Neuron (in vitro differentiated cells): Measurements from ENCODE around the gene CELA2A.
"Not testable (repeated sequence)": the region's sequence is repeated elsewhere in the genome, so short reads cannot be mapped to it uniquely, and the experiment has no call there.

Source experiments
- H2AFZ ChIP-seq: one replicate; pipeline ENCODE4 v1.6.1; 2013; ENCODE audit warnings: low read depth, mild to moderate bottlenecking, inconsistent platforms, low read length, moderate library complexity
- H3K27me3 ChIP-seq: one replicate; pipeline ENCODE4 v1.6.1; 2013; ENCODE audit warnings: low read length; ENCODE audit not compliant: insufficient read depth
- H3K36me3 ChIP-seq: one replicate; pipeline ENCODE4 v1.6.1; 2013; ENCODE audit warnings: low read length; ENCODE audit not compliant: insufficient read depth
- H3K4me1 ChIP-seq: one replicate; pipeline ENCODE4 v1.6.1; 2013; ENCODE audit warnings: low read length; ENCODE audit not compliant: insufficient read depth
- H3K4me3 ChIP-seq: 2 replicates; pipeline ENCODE4 v1.5.1; 2013; ENCODE audit warnings: mild to moderate bottlenecking, low read length, moderate library complexity
- H3K9me3 ChIP-seq: one replicate; pipeline ENCODE4 v1.6.1; 2013; ENCODE audit warnings: low read length

Gene CELA2A

DNA sequence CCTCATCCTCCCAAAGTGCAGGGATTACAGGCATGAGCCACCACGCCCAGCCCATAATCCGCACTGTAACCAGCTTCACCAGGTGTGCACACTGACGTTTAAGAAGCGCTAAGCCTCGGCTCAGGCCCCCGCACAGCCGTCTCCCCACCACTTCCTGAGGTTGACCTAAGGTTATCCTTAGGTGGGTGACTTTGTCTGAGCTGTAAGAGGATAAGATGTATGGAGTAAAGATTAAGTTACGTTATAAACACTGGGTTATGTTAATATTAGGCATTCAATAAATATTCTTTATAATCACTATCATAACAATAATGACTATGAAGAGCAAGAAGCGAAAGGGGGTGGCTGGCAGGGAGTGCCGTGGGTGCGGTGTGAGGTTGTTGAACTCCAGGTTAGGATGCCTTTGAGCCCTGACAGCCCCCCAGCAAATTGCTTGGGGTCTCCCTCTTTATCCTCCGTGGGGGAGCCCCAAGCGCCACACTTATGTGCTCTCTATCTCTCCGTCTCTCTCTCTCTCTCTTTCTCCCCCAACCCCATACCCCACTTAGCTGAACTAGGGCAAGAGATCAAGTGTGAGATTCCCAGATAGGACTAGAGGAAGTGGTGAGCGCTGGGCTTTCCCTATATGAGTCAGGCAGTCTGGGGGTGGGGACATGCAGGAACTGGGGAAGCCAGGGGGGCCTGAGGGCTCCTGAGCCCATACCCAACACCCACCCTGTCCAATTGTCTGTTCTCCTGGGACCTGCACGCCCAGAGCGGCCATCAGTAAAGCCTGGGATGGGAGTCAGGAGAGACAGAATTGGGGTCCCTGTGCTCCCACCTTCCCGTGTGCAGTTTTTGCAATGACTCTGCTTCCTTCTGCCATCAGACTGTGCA lies 39.2 kb upstream of the CELA2A start:
- Histone ChIP-seq H3K9me3 (peaks cover 6% of the 10 kb centered on the region), H3K36me3 (peaks cover 2% of the 10 kb centered on the region), H2AFZ (no peak overlapping the region), H3K27me3 (no peaks in the 10 kb centered on the region), H3K4me3 (no peak overlapping the region), H3K4me1 (no peaks in the 10 kb centered on the region)

DNA sequence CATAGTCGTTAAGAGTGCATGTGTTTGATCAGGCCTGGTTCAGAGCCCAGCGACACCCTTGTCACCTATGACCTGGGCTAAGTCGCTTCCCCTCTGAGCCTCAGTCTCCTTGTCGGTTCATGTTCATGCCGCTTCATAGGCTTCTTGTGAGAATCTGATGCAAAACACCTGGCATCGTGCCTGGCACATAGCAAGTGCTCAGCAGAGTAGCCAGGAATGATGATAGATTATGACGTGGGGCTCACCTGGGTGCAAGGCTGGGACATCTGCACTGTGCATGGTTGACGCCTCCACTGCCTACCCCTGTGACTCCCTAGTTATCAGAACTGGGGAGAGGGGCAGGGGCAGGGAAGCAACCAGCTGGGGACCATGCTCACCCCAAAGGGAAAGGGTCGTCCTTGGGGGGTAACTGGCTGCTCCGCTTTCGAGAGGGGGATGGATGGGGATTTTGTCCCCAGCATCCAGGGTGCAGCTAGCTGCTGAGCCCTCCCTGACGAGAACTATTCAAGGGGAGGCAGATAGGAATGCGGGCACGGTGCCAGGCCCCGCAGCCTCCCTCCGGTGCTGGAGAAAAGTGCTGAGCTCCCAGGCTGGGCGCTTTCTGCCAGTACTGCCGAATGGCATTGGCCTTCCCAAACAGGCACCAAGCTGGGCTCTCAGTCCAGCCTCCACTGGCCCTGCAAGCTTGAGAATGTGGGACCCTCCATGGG lies 37.6 kb upstream of the CELA2A start:
- peaks cover 2% of the 10 kb centered on the region for H3K36me3 ChIP-seq
- H3K27me3 ChIP-seq: no peaks in the 10 kb centered on the region
- no peak overlapping the region for H3K4me3 ChIP-seq
- peaks cover 6% of the 10 kb centered on the region for H3K9me3 ChIP-seq
- no peaks in the 10 kb centered on the region for H3K4me1 ChIP-seq
- H2AFZ ChIP-seq: no peak overlapping the region

DNA sequence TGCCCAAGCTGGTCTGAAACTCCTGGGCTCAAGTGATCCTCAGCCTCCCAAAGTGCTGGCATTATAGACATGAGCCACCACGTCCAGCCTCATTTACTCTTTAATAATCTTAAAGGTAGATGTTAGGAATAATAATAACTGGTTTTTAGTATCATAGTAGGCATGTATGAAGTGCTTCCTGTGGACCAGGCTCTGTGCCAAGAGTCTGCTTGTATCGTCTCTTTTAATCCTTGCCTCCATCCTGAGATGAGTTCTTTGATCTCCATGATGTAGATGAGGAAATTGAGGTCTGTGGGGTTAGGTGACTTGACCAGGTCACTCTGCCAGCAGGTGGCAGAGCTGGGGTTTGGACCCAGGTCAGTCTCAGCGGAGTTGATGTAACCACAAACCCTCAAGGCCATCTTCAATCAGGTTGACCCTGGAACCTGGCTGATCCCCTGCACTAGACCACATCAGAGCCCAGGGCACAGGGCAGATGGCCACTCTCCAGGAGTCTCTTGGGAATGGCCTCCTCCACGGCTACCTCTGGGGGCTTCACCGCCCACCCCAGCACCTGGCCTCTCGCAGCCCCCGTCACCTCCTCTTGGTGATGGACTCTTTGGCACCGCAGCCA lies 35.6 kb upstream of the CELA2A start:
- Histone ChIP-seq H2AFZ (no peak overlapping the region), H3K4me1 (no peaks in the 10 kb centered on the region), H3K4me3 (no peak overlapping the region), H3K27me3 (no peaks in the 10 kb centered on the region), H3K9me3 (peaks cover 6% of the 10 kb centered on the region), H3K36me3 (peaks cover 2% of the 10 kb centered on the region)

DNA sequence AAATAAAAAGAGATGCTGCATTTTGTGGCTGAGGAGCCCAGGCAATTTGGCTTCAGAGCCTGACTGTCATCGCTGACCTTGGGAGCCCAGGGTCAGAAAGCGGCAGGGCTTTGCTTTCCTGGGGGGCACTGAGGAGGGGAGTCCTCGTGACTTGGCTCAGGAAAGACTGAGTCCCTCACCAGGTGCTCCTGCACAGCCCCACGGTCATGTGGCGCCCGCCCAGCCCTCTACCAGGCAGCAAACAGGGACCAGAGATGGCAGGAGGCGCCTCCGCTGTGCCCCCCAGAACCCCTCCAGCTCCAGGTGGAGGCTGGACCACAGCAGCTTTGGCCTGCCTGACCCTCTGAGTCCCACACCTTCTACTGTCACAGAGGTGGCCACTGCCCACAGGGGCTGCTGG lies 33.7 kb upstream of the CELA2A start:
- Histone ChIP-seq H3K27me3 (no peaks in the 10 kb centered on the region), H3K36me3 (peaks cover 2% of the 10 kb centered on the region), H3K4me1 (no peaks in the 10 kb centered on the region), H3K9me3 (peaks cover 6% of the 10 kb centered on the region), H2AFZ (no peak overlapping the region), H3K4me3 (no peak overlapping the region)

DNA sequence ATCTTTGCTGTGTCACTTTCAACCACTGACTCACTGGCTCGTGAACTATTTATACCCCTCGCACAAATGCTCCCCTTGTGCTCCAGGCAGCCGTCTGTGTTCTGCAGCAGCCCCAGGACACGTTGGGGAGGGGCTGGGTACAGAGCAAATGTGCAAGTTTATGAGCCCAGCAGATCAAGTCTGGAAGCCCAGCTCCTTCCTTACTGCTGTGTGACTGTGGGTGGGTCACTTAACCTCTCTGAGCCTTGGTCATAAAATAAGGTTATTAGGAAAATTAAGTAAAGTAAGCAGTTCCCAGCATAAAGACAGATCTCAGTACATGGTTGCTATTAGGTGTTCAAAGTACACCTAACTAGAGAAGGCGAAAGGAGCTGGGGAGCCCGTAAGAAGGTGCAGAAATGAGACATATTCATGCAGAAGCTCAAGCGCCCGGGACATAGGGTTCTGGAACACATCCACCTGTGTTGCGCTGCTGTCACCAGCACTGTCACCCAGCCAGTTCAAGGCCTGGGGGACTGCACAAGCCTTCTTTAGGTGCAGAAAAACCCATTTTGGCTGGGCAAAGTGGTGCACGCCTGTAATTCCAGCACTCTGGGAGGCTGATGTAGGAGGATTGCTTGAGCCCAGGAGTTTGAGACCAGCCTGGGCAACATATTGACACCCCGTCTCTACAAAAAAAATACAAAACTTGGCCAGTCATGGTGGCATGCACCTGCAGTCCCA lies 33.0 kb upstream of the CELA2A start:
- Histone ChIP-seq H3K4me3 (no peak overlapping the region), H3K4me1 (no peaks in the 10 kb centered on the region), H3K36me3 (peaks cover 2% of the 10 kb centered on the region), H3K27me3 (no peaks in the 10 kb centered on the region), H3K9me3 (peaks cover 6% of the 10 kb centered on the region), H2AFZ (no peak overlapping the region)

DNA sequence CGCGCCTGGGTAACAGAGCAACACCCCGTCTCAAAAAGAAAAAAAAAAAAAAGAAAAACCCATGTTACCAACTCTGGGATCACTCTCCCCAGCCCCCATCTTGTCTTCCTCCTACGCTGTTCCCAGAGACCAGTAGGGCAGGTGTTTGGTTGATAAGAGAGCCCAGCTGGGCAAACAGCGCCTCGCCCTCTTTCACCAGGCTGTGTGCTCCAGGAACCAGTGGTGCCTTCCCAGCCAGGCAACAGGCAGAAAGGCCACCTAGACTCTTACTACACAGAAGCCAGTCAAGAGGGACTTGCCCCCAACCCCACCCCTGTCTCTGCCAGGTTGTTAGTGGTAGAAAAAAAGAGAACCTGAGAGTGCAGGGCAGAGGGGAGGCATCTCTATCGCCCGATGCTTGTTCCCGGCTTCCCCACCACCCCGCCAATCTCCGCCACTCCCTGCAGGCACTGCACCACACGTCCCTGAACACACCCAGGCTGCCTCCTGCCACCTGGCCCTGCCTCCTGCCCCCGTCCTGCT lies 32.3 kb upstream of the CELA2A start:
- Histone ChIP-seq H3K9me3 (peaks cover 6% of the 10 kb centered on the region), H3K27me3 (no peaks in the 10 kb centered on the region), H2AFZ (no peak overlapping the region), H3K4me3 (no peak overlapping the region), H3K4me1 (no peaks in the 10 kb centered on the region), H3K36me3 (peaks cover 2% of the 10 kb centered on the region)

DNA sequence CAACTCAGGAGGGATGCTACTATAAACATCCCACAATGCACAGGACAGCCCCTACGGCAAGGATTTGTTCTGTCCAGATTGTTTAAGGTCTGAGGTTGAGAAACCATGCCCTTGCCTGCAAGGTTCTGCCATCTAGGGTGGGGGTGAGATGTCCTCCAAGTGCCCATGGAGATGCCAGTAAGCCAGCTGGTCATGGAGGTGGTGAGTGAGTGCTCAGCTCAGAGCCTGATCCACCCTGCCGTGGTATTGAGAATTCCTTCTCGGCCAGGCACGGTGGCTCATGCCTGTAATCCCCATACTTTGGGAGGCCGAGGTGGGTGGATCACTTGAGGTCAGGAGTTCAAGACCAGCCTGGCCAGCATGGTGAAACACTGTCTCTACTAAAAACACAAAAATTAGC lies 31.6 kb upstream of the CELA2A start:
- Histone ChIP-seq H3K9me3 (peaks cover 6% of the 10 kb centered on the region), H3K27me3 (no peaks in the 10 kb centered on the region), H3K36me3 (peaks cover 2% of the 10 kb centered on the region), H3K4me1 (no peaks in the 10 kb centered on the region), H3K4me3 (no peak overlapping the region), H2AFZ (no peak overlapping the region)

DNA sequence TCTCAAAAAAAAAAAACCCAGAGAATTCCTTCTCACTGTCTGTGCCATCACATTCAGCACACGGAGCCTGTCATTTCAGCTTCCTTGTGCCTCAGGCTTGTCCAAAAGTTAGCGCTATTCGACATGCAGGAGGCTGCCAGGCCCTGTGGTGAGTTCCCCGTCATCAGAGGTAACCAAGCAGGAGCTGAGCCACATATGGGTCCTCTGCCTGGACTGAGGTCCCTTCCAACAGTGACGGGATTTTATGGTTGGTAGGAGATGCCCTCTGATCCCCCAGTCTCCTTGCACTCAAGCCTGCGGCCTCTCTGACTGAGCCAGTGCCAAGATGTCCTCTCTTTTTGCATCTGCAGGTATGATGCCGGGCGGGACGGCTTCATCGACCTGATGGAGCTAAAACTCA lies 31.0 kb upstream of the CELA2A start:
- no peaks in the 10 kb centered on the region for H3K27me3 ChIP-seq
- H3K4me3 ChIP-seq: no peak overlapping the region
- peaks cover 6% of the 10 kb centered on the region for H3K9me3 ChIP-seq
- H2AFZ ChIP-seq: no peak overlapping the region
- peaks cover 2% of the 10 kb centered on the region for H3K36me3 ChIP-seq
- H3K4me1 ChIP-seq: no peaks in the 10 kb centered on the region

DNA sequence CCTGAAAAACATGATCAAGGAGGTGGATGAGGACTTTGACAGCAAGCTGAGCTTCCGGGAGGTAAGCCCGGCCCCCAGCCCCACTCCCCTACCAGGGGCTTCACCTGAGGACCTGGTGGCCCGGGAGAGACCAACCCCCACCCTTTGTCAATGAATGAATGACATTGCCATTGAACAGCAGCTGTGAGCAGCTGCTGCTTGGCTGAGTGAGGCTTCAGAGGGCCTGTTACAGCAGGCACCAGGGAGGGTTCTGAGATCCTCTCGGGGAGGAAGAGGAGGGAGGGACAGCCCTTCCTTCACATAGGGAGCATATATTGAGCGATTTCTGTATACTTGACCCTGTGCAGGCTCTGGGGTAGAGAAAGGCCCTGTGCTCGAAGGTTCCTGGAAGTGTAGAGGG lies 30.6 kb upstream of the CELA2A start:
- H3K36me3 ChIP-seq: peaks cover 2% of the 10 kb centered on the region
- no peaks in the 10 kb centered on the region for H3K4me1 ChIP-seq
- H2AFZ ChIP-seq: no peak overlapping the region
- no peaks in the 10 kb centered on the region for H3K27me3 ChIP-seq
- H3K9me3 ChIP-seq: peaks cover 3% of the 10 kb centered on the region
- H3K4me3 ChIP-seq: no peak overlapping the region

DNA sequence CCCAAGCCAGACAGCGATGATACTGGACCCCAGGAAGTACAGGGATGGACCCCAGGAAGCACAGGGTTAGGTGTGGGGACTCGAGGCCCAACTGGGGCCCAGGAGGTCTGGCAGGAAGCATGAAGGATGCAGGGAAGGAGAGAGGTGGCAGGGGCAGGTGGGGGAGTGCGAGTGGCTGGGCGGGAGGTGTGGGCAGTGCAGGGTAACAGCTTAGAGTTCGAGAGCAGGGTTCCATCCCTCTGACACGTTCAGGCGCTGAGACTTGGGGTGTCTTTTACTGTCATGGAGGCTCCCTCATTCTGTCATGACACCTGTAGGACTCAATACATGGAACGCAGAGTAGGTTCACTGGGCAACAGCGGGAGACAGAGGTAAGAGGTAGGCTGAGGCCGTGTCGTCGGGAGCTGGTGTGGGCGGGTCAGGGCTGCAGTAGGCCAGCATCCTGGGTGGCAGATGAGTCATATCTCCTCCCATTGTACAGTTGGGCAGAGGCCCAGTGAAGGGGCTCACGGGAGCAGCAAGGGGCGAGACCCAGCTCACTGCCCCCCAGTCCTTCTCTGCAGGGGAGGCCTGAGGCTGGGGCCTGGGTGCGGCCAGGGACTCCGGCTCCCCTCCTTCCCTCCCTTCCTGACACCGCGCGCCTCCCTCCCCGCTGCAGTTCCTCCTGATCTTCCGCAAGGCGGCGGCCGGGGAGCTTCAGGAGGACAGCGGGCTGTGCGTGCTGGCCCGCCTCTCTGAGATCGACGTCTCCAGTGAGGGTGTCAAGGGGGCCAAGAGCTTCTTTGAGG lies 29.8 kb upstream of the CELA2A start:
- H3K4me1 ChIP-seq: no peaks in the 10 kb centered on the region

DNA sequence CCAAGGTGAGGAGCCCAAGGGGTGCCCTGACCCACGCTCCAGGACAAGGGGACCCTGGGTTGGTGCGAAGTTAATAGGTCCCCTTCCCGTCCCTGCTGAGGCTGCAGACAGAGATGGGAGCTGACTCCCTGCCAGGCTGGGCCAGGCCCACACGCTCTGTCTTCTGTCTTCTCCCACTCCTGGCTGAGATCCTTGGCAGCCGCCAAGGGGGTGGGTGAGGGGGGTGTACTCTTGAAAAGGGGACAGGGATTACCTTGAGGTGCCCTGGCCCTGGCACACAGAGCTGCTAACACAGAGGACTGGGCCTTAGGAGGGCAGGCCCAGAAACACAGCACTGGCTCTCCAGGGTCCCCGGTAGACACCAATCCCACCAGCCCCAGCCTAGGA lies 29.3 kb upstream of the CELA2A start:
- Histone ChIP-seq H3K4me3 (no peak overlapping the region), H3K27me3 (no peaks in the 10 kb centered on the region), H2AFZ (no peak overlapping the region), H3K36me3 (no peaks in the 10 kb centered on the region), H3K4me1 (no peaks in the 10 kb centered on the region), H3K9me3 (no peaks in the 10 kb centered on the region)

More for the DNA sequence above, 29.8 kb upstream of the CELA2A start:
- no peaks in the 10 kb centered on the region for H3K9me3 ChIP-seq
- no peak overlapping the region for H2AFZ ChIP-seq
- no peaks in the 10 kb centered on the region for H3K36me3 ChIP-seq
- H3K27me3 ChIP-seq: no peaks in the 10 kb centered on the region
- H3K4me3 ChIP-seq: no peak overlapping the region

DNA sequence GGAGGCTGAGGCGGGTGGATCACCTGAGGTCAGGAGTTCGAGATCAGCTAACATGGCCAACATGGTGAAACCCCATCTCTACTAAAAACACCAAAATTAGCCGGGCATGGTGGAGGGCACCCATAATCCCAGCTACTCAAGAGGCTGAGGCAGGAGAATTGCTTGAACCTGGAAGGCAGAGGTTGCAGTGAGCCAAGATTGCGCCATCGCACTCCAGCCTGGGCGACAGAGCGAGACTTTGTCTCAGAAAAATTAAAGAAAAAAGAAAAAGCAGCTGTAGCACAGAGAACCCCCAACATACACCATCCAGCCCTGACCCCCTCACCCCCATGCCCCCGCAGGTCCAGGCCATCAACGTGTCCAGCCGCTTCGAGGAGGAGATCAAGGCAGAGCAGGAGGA lies 28.3 kb upstream of the CELA2A start:
- not testable (repeated sequence) for H3K4me3 ChIP-seq, H3K9me3 ChIP-seq, H3K27me3 ChIP-seq, H2AFZ ChIP-seq, H3K4me1 ChIP-seq, H3K36me3 ChIP-seq
